ENCODE results near the gene CYFIP2.

GRCh38 chr5:157362012-157362411, 96.1 kb downstream of the CYFIP2 start:
- TF ChIP-seq CTCF (conservative IDR thresholded peaks at IDR 0.05 in 1 of 2, IDR thresholded peaks at IDR 0.05 in 1 of 2; ENCODE audit: low read depth in 1 of 2, low read length in 2 of 2) = no peak
- no peak for TF ChIP-seq EZH2 (IDR thresholded peaks at IDR 0.05; ENCODE audit: low read length, missing control alignments)

Measured in fibroblast of lung (primary cell).